Measurements from ENCODE around the gene COL26A1.

COL26A1 gene

DNA sequence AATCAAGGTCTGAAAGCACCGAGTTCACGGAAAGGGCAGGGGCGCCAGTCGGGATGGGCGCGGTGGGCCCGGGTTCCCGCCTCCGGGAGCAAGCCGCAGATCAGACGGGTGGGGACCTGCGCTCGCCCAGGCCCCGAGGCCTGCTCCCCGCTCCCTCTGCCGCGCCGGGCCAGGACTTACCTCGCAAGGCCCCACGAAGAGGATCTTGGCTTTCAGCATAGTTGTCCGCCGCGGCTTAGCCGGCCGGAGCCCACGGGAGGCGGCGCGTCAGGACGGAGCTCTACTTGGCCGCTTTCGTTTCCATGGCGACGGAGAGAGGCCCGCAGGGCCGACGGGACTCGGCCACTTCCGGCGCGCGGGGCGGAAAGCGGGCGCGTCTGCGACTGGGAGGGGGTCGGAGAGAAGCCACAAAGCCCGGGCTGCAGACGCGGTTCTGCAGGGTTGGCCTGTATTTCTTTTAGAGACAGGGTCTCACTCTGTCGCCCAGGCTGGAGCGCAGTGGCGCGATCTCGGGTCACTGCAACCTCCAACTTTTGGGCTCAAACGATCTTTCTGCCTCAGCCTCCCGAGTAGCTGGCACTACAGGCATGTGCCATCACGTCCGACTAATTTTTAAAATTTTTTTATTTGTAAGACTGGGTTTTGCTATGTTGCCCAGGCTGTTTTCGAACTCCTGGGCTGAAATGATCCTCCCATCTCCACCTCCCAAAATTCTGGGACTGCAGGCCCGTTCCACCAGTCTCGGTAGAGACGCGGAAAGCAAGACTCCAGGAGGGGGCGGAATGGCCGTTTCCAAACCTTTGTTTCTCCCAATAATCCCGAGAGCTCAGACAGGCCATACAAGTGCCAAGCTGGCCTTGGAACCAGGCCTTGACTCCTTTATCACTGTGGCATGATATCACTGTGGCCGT is 40.9 kb upstream of the COL26A1 start, which contains the start of gene IFT22:
Gene IFT22, minus strand, starts transcription at position 322 of the 911 bp plus-strand sequence. Its CDS starts 103 bp downstream, at position 219.
- Histone ChIP-seq H2BK120ac (ENCODE audit: low read depth, low read length) (no peak within 1 kb of the TSS), H3K27ac (replicated peaks; ENCODE audit: low read length) (peak within 1 kb of the TSS; percentile 75), H3K4ac (ENCODE audit: low read length) (no peak within 1 kb of the TSS), H3K18ac (ENCODE audit: low read length) (peak within 1 kb of the TSS; percentile 98), H3K4me2 (ENCODE audit: insufficient read depth, low read length, poor library complexity, severe bottlenecking) (peak within 1 kb of the TSS; percentile 60), H4K91ac (ENCODE audit: low read depth, low read length, poor library complexity) (no peak within 1 kb of the TSS), H3K9ac (ENCODE audit: low read depth, low read length, poor library complexity) (peak within 1 kb of the TSS; percentile 93), H2AK5ac (ENCODE audit: low read depth, low read length) (no peak within 1 kb of the TSS), H2AFZ (ENCODE audit: low read length) (peak within 1 kb of the TSS; percentile 93), H3K4me3 (ENCODE audit: low read length in 2 of 2) (peak within 1 kb of the TSS; percentile 76 to 91), H3K4me1 (ENCODE audit: control insufficient read depth in 2 of 2, insufficient read depth in 1 of 2, low read depth in 1 of 2, low read length in 2 of 2) (peaks cover 2% of the 10 kb centered on the region in 2 donors), H3K9me3 (replicated peaks in 1 of 2; ENCODE audit: control insufficient read depth in 2 of 2, insufficient read depth in 1 of 2, low read depth in 1 of 2, low read length in 2 of 2) (no peaks in the 10 kb centered on the region), H3K27me3 (ENCODE audit: control insufficient read depth in 3 of 3, insufficient read depth in 3 of 3, low read depth in 1 of 3, low read length in 3 of 3) (no peaks in the 10 kb centered on the region), H2BK12ac (ENCODE audit: low read length) (no peak within 1 kb of the TSS), H3K36me3 (replicated peaks in 1 of 2; ENCODE audit: control insufficient read depth in 2 of 2, insufficient read depth in 2 of 2, low read length in 2 of 2) (peaks cover 5 to 30% of the 10 kb centered on the region in 2 donors), H2BK5ac (ENCODE audit: low read length) (peak within 1 kb of the TSS; percentile 77), H4K8ac (ENCODE audit: low read depth, low read length) (peak within 1 kb of the TSS; percentile 43), H3K23ac (ENCODE audit: low read depth, low read length, poor library complexity) (peak within 1 kb of the TSS; percentile 80), H2BK15ac (ENCODE audit: low read length) (no peak within 1 kb of the TSS), H3K79me1 (ENCODE audit: low read depth, low read length) (peaks cover 4% of the 10 kb centered on the region), H3K14ac (ENCODE audit: low read length) (no peak within 1 kb of the TSS)
- peak; percentile 92 for DNase-seq (ENCODE audit: low spot score)
- no CpG with 5 or more reads among the region's 69 CpGs for WGBS, 2 donors (ENCODE audit: extremely low coverage in 2 of 2, insufficient read length in 2 of 2, insufficient replicate concordance in 1 of 2)

DNA sequence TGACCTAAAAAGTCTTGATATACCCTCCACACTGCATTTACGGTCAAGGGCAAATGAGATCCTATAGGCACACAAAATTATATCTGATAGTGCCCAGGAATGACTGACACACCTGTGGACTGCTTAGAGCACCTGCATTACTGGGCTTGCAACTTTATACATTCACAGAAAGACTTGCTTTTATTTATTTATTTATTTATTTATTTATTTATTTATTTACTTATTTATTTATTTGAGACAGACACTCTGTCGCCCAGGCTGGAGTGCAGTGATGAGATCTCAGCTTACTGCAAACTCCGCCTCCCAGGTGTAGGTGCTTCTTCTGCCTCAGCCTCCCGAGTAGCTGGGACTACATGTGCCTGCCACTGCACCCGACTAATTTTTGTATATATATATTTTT is 34.5 kb upstream of the COL26A1 start:
- no peak for DNase-seq (ENCODE audit: low spot score)
- no CpG with 5 or more reads among the region's 5 CpGs for WGBS, 2 donors (ENCODE audit: extremely low coverage in 2 of 2, insufficient read length in 2 of 2, insufficient replicate concordance in 1 of 2)
- Histone ChIP-seq H3K4me3 (ENCODE audit: low read length in 2 of 2) (no peak overlapping the region), H2BK5ac (ENCODE audit: low read length) (no peak overlapping the region), H2BK15ac (ENCODE audit: low read length) (no peak overlapping the region), H2BK120ac (ENCODE audit: low read depth, low read length) (no peak overlapping the region), H3K36me3 (replicated peaks in 1 of 2; ENCODE audit: control insufficient read depth in 2 of 2, insufficient read depth in 2 of 2, low read length in 2 of 2) (no peaks in the 10 kb centered on the region), H3K79me1 (ENCODE audit: low read depth, low read length) (no peaks in the 10 kb centered on the region), H3K23ac (ENCODE audit: low read depth, low read length, poor library complexity) (no peak overlapping the region), H4K8ac (ENCODE audit: low read depth, low read length) (no peak overlapping the region), H3K18ac (ENCODE audit: low read length) (no peak overlapping the region), H3K9me3 (replicated peaks in 1 of 2; ENCODE audit: control insufficient read depth in 2 of 2, insufficient read depth in 1 of 2, low read depth in 1 of 2, low read length in 2 of 2) (no peaks in the 10 kb centered on the region), H3K4me1 (ENCODE audit: control insufficient read depth in 2 of 2, insufficient read depth in 1 of 2, low read depth in 1 of 2, low read length in 2 of 2) (no peaks in the 10 kb centered on the region), H2AK5ac (ENCODE audit: low read depth, low read length) (no peak overlapping the region), H2AFZ (ENCODE audit: low read length) (no peak overlapping the region), H3K27ac (replicated peaks; ENCODE audit: low read length) (no peak overlapping the region), H3K14ac (ENCODE audit: low read length) (no peak overlapping the region), H2BK12ac (ENCODE audit: low read length) (no peak overlapping the region), H4K91ac (ENCODE audit: low read depth, low read length, poor library complexity) (no peak overlapping the region), H3K27me3 (ENCODE audit: control insufficient read depth in 3 of 3, insufficient read depth in 3 of 3, low read depth in 1 of 3, low read length in 3 of 3) (no peaks in the 10 kb centered on the region), H3K9ac (ENCODE audit: low read depth, low read length, poor library complexity) (no peak overlapping the region), H3K4me2 (ENCODE audit: insufficient read depth, low read length, poor library complexity, severe bottlenecking) (no peak overlapping the region), H3K4ac (ENCODE audit: low read length) (no peak overlapping the region)

DNA sequence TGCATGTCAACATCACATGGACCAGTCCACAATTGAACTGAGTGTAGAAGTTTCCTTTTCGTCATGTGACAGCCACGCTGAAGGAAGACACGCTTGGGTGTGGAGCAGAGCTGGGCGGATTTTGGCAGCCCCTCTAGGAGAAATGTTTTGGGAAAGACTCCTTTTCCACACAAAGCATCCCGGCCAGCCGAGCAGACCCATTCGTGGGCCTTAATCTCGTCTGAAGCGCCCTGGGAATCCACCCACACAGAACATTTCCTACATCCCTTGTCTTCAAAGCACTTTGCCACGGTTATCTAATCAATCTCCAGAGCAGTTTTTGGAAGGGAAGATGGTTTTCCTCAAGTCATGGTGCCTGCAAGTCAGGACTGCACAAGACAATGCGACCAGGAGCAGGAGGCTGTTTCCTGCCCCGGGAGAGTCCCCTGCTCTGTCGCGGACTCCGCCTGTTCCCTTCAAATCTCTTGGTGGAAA is 32.6 kb upstream of the COL26A1 start:
- no peaks in the 10 kb centered on the region for H3K9me3 ChIP-seq (replicated peaks in 1 of 2; ENCODE audit: control insufficient read depth in 2 of 2, insufficient read depth in 1 of 2, low read depth in 1 of 2, low read length in 2 of 2)
- no peak overlapping the region for H2BK120ac ChIP-seq (ENCODE audit: low read depth, low read length)
- H3K4me3 ChIP-seq (ENCODE audit: low read length in 2 of 2): no peak overlapping the region
- no peak overlapping the region for H3K4ac ChIP-seq (ENCODE audit: low read length)
- no peak overlapping the region for H4K91ac ChIP-seq (ENCODE audit: low read depth, low read length, poor library complexity)
- H3K18ac ChIP-seq (ENCODE audit: low read length): no peak overlapping the region
- H4K8ac ChIP-seq (ENCODE audit: low read depth, low read length): no peak overlapping the region
- H3K23ac ChIP-seq (ENCODE audit: low read depth, low read length, poor library complexity): no peak overlapping the region
- peak overlapping the region; percentile 63 for H2AFZ ChIP-seq (ENCODE audit: low read length)
- H3K9ac ChIP-seq (ENCODE audit: low read depth, low read length, poor library complexity): no peak overlapping the region
- H2BK15ac ChIP-seq (ENCODE audit: low read length): no peak overlapping the region
- no peak overlapping the region for H3K27ac ChIP-seq (replicated peaks; ENCODE audit: low read length)
- H3K27me3 ChIP-seq (ENCODE audit: control insufficient read depth in 3 of 3, insufficient read depth in 3 of 3, low read depth in 1 of 3, low read length in 3 of 3): no peaks in the 10 kb centered on the region
- H2AK5ac ChIP-seq (ENCODE audit: low read depth, low read length): no peak overlapping the region
- no peaks in the 10 kb centered on the region for H3K36me3 ChIP-seq (replicated peaks in 1 of 2; ENCODE audit: control insufficient read depth in 2 of 2, insufficient read depth in 2 of 2, low read length in 2 of 2)
- H3K4me2 ChIP-seq (ENCODE audit: insufficient read depth, low read length, poor library complexity, severe bottlenecking): no peak overlapping the region
- H2BK12ac ChIP-seq (ENCODE audit: low read length): no peak overlapping the region
- H3K14ac ChIP-seq (ENCODE audit: low read length): no peak overlapping the region
- no peaks in the 10 kb centered on the region for H3K79me1 ChIP-seq (ENCODE audit: low read depth, low read length)
- WGBS, 2 donors (ENCODE audit: extremely low coverage in 2 of 2, insufficient read length in 2 of 2, insufficient replicate concordance in 1 of 2): no CpG with 5 or more reads among the region's 15 CpGs
- H2BK5ac ChIP-seq (ENCODE audit: low read length): no peak overlapping the region
- H3K4me1 ChIP-seq (ENCODE audit: control insufficient read depth in 2 of 2, insufficient read depth in 1 of 2, low read depth in 1 of 2, low read length in 2 of 2): no peaks in the 10 kb centered on the region
- DNase-seq (ENCODE audit: low spot score): no peak

DNA sequence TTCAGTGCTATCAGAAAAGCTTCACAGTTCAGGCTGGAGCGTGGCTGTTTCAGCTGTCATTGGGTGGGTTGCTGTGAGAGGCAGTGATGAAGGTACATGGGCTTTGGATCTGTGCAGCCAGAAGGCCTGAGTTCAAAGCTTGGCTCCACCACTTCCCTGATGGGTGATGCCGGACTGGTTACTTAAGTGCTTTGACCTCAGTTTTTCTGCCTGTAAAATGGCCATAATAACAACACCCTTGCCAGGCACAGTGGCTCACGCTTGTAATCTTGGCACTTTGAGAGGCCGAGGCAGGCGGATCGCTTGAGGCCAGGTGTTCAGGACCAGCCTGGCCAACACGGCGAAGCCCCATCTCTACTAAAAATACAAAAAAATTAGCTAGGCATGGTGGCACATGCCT is 30.6 kb upstream of the COL26A1 start:
- H3K9me3 ChIP-seq (replicated peaks in 1 of 2; ENCODE audit: control insufficient read depth in 2 of 2, insufficient read depth in 1 of 2, low read depth in 1 of 2, low read length in 2 of 2): no peaks in the 10 kb centered on the region
- H3K27ac ChIP-seq (replicated peaks; ENCODE audit: low read length): no peak overlapping the region
- DNase-seq (ENCODE audit: low spot score): no peak
- no peak overlapping the region for H3K9ac ChIP-seq (ENCODE audit: low read depth, low read length, poor library complexity)
- no peak overlapping the region for H2BK12ac ChIP-seq (ENCODE audit: low read length)
- H3K36me3 ChIP-seq (replicated peaks in 1 of 2; ENCODE audit: control insufficient read depth in 2 of 2, insufficient read depth in 2 of 2, low read length in 2 of 2): no peaks in the 10 kb centered on the region
- peak overlapping the region; percentile 3 for H4K8ac ChIP-seq (ENCODE audit: low read depth, low read length)
- WGBS, 2 donors (ENCODE audit: extremely low coverage in 2 of 2, insufficient read length in 2 of 2, insufficient replicate concordance in 1 of 2): no CpG with 5 or more reads among the region's 8 CpGs
- no peak overlapping the region for H3K14ac ChIP-seq (ENCODE audit: low read length)
- H3K4ac ChIP-seq (ENCODE audit: low read length): no peak overlapping the region
- H3K4me2 ChIP-seq (ENCODE audit: insufficient read depth, low read length, poor library complexity, severe bottlenecking): no peak overlapping the region
- H2AK5ac ChIP-seq (ENCODE audit: low read depth, low read length): no peak overlapping the region
- H3K27me3 ChIP-seq (ENCODE audit: control insufficient read depth in 3 of 3, insufficient read depth in 3 of 3, low read depth in 1 of 3, low read length in 3 of 3): no peaks in the 10 kb centered on the region
- H3K4me1 ChIP-seq (ENCODE audit: control insufficient read depth in 2 of 2, insufficient read depth in 1 of 2, low read depth in 1 of 2, low read length in 2 of 2): no peaks in the 10 kb centered on the region
- no peak overlapping the region for H3K23ac ChIP-seq (ENCODE audit: low read depth, low read length, poor library complexity)
- H2BK15ac ChIP-seq (ENCODE audit: low read length): no peak overlapping the region
- H3K79me1 ChIP-seq (ENCODE audit: low read depth, low read length): no peaks in the 10 kb centered on the region
- no peak overlapping the region for H3K4me3 ChIP-seq (ENCODE audit: low read length in 2 of 2)
- no peak overlapping the region for H2BK5ac ChIP-seq (ENCODE audit: low read length)
- no peak overlapping the region for H4K91ac ChIP-seq (ENCODE audit: low read depth, low read length, poor library complexity)
- H2BK120ac ChIP-seq (ENCODE audit: low read depth, low read length): no peak overlapping the region
- H2AFZ ChIP-seq (ENCODE audit: low read length): no peak overlapping the region
- no peak overlapping the region for H3K18ac ChIP-seq (ENCODE audit: low read length)

Data from neuronal stem cell (in vitro differentiated cells).